ENCODE measurements around the gene TENM4.

Gene TENM4

GRCh38 chr11:78954261-78954660, 486.6 kb downstream of the TENM4 start:
- no peak for TF ChIP-seq CEBPB (IDR thresholded peaks at IDR 0.05)
- TF ChIP-seq ZBTB7A (IDR thresholded peaks at IDR 0.05; ENCODE audit: low read depth) = no peak
- TF ChIP-seq TEAD4 (IDR thresholded peaks at IDR 0.05) = no peak
- no peak for TF ChIP-seq USF1 (IDR thresholded peaks at IDR 0.05)
- TF ChIP-seq TCF12 (IDR thresholded peaks at IDR 0.05; ENCODE audit: low read depth) = no peak

GRCh38 chr11:78952890-78953289, 487.9 kb downstream of the TENM4 start:
- TF ChIP-seq CEBPB (IDR thresholded peaks at IDR 0.05) (no peak), REST (IDR thresholded peaks at IDR 0.05; ENCODE audit: low read depth) (no peak), TAF1 (IDR thresholded peaks at IDR 0.05; ENCODE audit: low read depth) (no peak), ZBTB7A (IDR thresholded peaks at IDR 0.05; ENCODE audit: low read depth) (no peak), RAD21 (IDR thresholded peaks at IDR 0.05; ENCODE audit: low read depth) (no peak), USF1 (IDR thresholded peaks at IDR 0.05) (no peak), EGR1 (IDR thresholded peaks at IDR 0.05) (no peak), TCF12 (IDR thresholded peaks at IDR 0.05; ENCODE audit: low read depth) (no peak), TEAD4 (IDR thresholded peaks at IDR 0.05) (no peak), EP300 (IDR thresholded peaks at IDR 0.05; ENCODE audit: borderline replicate concordance) (no peak), FOXM1 (IDR thresholded peaks at IDR 0.05; ENCODE audit: borderline replicate concordance, low read depth) (no peak), YY1 (IDR thresholded peaks at IDR 0.05; ENCODE audit: low read depth) (no peak), MAX (IDR thresholded peaks at IDR 0.05) (no peak), CREB1 (IDR thresholded peaks at IDR 0.05; ENCODE audit: low read depth) (no peak), NFIC (IDR thresholded peaks at IDR 0.05) (no peak)

GRCh38 chr11:78952175-78952574, 488.7 kb downstream of the TENM4 start:
- TF ChIP-seq TCF12 (IDR thresholded peaks at IDR 0.05; ENCODE audit: low read depth) = no peak
- TF ChIP-seq EP300 (IDR thresholded peaks at IDR 0.05; ENCODE audit: borderline replicate concordance) = no peak
- TF ChIP-seq NFIC (IDR thresholded peaks at IDR 0.05) = no peak
- no peak for TF ChIP-seq ZBTB7A (IDR thresholded peaks at IDR 0.05; ENCODE audit: low read depth)
- TF ChIP-seq EGR1 (IDR thresholded peaks at IDR 0.05) = no peak
- TF ChIP-seq MAX (IDR thresholded peaks at IDR 0.05) = no peak
- TF ChIP-seq YY1 (IDR thresholded peaks at IDR 0.05; ENCODE audit: low read depth) = no peak
- no peak for TF ChIP-seq CREB1 (IDR thresholded peaks at IDR 0.05; ENCODE audit: low read depth)
- no peak for TF ChIP-seq CEBPB (IDR thresholded peaks at IDR 0.05)
- TF ChIP-seq TAF1 (IDR thresholded peaks at IDR 0.05; ENCODE audit: low read depth) = no peak
- TF ChIP-seq FOXM1 (IDR thresholded peaks at IDR 0.05; ENCODE audit: borderline replicate concordance, low read depth) = no peak
- TF ChIP-seq RAD21 (IDR thresholded peaks at IDR 0.05; ENCODE audit: low read depth) = no peak
- TF ChIP-seq REST (IDR thresholded peaks at IDR 0.05; ENCODE audit: low read depth) = no peak
- TF ChIP-seq USF1 (IDR thresholded peaks at IDR 0.05) = no peak
- TF ChIP-seq TEAD4 (IDR thresholded peaks at IDR 0.05) = no peak

GRCh38 chr11:78949976-78950690, 490.7 kb downstream of the TENM4 start:
- TF ChIP-seq TEAD4 (IDR thresholded peaks at IDR 0.05) = no peak
- TF ChIP-seq RAD21 (IDR thresholded peaks at IDR 0.05; ENCODE audit: low read depth) = no peak
- TF ChIP-seq REST (IDR thresholded peaks at IDR 0.05; ENCODE audit: low read depth) = no peak
- no peak for TF ChIP-seq CEBPB (IDR thresholded peaks at IDR 0.05)
- no peak for TF ChIP-seq TAF1 (IDR thresholded peaks at IDR 0.05; ENCODE audit: low read depth)
- no peak for TF ChIP-seq EP300 (IDR thresholded peaks at IDR 0.05; ENCODE audit: borderline replicate concordance)
- TF ChIP-seq MAX (IDR thresholded peaks at IDR 0.05) = no peak
- TF ChIP-seq TCF12 (IDR thresholded peaks at IDR 0.05; ENCODE audit: low read depth) = no peak
- TF ChIP-seq ZBTB7A (IDR thresholded peaks at IDR 0.05; ENCODE audit: low read depth) = no peak
- no peak for TF ChIP-seq NFIC (IDR thresholded peaks at IDR 0.05)
- no peak for TF ChIP-seq CREB1 (IDR thresholded peaks at IDR 0.05; ENCODE audit: low read depth)
- no peak for TF ChIP-seq USF1 (IDR thresholded peaks at IDR 0.05)
- TF ChIP-seq EGR1 (IDR thresholded peaks at IDR 0.05) = no peak
- no peak for TF ChIP-seq YY1 (IDR thresholded peaks at IDR 0.05; ENCODE audit: low read depth)

Measured in Ishikawa (cell line).